ENCODE data around the gene RBX1.

DNA sequence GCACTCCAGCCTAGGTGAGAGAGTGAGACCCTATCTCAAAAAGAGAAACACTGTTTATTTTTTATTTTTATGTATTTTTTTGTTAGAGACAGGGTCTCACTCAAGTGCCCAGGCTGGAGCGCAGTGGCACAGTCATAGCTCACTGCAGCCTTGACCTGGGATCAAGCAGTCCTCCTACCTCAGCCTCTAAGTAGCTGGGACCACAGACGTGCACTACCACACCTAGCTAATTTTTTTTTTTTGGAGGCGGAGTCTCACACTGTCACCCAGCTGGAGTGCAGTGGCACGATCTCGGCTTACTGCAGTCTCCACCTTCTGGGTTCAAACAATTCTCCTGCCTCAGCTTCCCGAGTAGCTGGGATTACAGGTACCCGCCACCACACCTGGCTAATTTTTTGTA is 6.4 kb downstream of the RBX1 start:
- TF ChIP-seq, protein P1, sequence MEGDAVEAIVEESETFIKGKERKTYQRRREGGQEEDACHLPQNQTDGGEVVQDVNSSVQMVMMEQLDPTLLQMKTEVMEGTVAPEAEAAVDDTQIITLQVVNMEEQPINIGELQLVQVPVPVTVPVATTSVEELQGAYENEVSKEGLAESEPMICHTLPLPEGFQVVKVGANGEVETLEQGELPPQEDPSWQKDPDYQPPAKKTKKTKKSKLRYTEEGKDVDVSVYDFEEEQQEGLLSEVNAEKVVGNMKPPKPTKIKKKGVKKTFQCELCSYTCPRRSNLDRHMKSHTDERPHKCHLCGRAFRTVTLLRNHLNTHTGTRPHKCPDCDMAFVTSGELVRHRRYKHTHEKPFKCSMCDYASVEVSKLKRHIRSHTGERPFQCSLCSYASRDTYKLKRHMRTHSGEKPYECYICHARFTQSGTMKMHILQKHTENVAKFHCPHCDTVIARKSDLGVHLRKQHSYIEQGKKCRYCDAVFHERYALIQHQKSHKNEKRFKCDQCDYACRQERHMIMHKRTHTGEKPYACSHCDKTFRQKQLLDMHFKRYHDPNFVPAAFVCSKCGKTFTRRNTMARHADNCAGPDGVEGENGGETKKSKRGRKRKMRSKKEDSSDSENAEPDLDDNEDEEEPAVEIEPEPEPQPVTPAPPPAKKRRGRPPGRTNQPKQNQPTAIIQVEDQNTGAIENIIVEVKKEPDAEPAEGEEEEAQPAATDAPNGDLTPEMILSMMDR (IDR thresholded peaks at IDR 0.05): no peak
- TF ChIP-seq POLR2AphosphoS5 (IDR thresholded peaks at IDR 0.05): no peak

Measured in gastroesophageal sphincter (tissue), 3 donors.